ENCODE data around the gene PTBP1. TPM values are rescaled to one million over a fixed set of nuclear protein-coding genes. Genes with fewer than 3 reads are reported as not detected.

PTBP1 gene
- total RNA-seq, result 76.9 TPM
- long read RNA-seq, transcript PTBP1-203 (15 exons, 3,598 nt), result major isoform, 10 of 67 reads
- long read RNA-seq, partial matches to known transcripts, result 29 of 67 reads
- long read RNA-seq, other reads (novel, unspliced or antisense), result 22 of 67 reads

GRCh38 chr19:796692-797527 lies at the start of gene PTBP1:
Gene PTBP1, plus strand, starts transcription at chr19:797452. Its CDS starts 46 bp downstream, at chr19:797498.
- intact Hi-C loops (cut with DNase I), result loop anchor here (2.0 kb wide), 1 partner anchor 290 kb away; the partner anchor contains the start of gene TPGS1
- DNase-seq (ENCODE audit: low spot score), result peak; percentile 100

GRCh38 chr19:748274-748598 lies 49.0 kb upstream of the PTBP1 start:
- intact Hi-C loops (cut with DNase I), result no loop called here

GRCh38 chr19:749811-750210 lies 47.4 kb upstream of the PTBP1 start:
- DNase-seq (ENCODE audit: low spot score), result no peak
- intact Hi-C loops (cut with DNase I), result no loop called here

More at GRCh38 chr19:748274-748598, 49.0 kb upstream of the PTBP1 start:
- DNase-seq (ENCODE audit: low spot score), result no peak

GRCh38 chr19:750640-751423 lies 46.4 kb upstream of the PTBP1 start, which contains the start of gene MISP:
Gene MISP, plus strand, starts transcription at chr19:751112. Its CDS starts 5,835 bp downstream, at chr19:756947.
- DNase-seq (ENCODE audit: low spot score), result no peak
- intact Hi-C loops (cut with DNase I), result no loop called here

GRCh38 chr19:751501-752341 lies 45.5 kb upstream of the PTBP1 start:
- DNase-seq (ENCODE audit: low spot score), result no peak

GRCh38 chr19:752652-753517 lies 44.4 kb upstream of the PTBP1 start:
- DNase-seq (ENCODE audit: low spot score), result no peak
- intact Hi-C loops (cut with DNase I), result no loop called here

More at GRCh38 chr19:751501-752341, 45.5 kb upstream of the PTBP1 start:
- intact Hi-C loops (cut with DNase I), result no loop called here

- intact Hi-C loops (cut with DNase I), result no loop called here
- no peak for DNase-seq (ENCODE audit: low spot score)
Measured at GRCh38 chr19:754530-754929, 42.7 kb upstream of the PTBP1 start.

GRCh38 chr19:755063-755462 lies 42.2 kb upstream of the PTBP1 start:
- intact Hi-C loops (cut with DNase I), result no loop called here

GRCh38 chr19:756236-756635 lies 41.0 kb upstream of the PTBP1 start:
- DNase-seq (ENCODE audit: low spot score), result no peak
- intact Hi-C loops (cut with DNase I), result no loop called here

More at GRCh38 chr19:755063-755462, 42.2 kb upstream of the PTBP1 start:
- DNase-seq (ENCODE audit: low spot score), result no peak

- no peak for DNase-seq (ENCODE audit: low spot score)
- intact Hi-C loops (cut with DNase I), result no loop called here
Measured at GRCh38 chr19:756821-757688, 40.2 kb upstream of the PTBP1 start.

- intact Hi-C loops (cut with DNase I), result no loop called here
- no peak for DNase-seq (ENCODE audit: low spot score)
Measured at GRCh38 chr19:757811-758668, 39.2 kb upstream of the PTBP1 start.

- DNase-seq (ENCODE audit: low spot score), result no peak
- intact Hi-C loops (cut with DNase I), result no loop called here
Measured at GRCh38 chr19:763181-763580, 34.1 kb upstream of the PTBP1 start.

- intact Hi-C loops (cut with DNase I), result no loop called here
- DNase-seq (ENCODE audit: low spot score), result no peak
Measured at GRCh38 chr19:763869-764268, 33.4 kb upstream of the PTBP1 start.

GRCh38 chr19:764301-764700 lies 33.0 kb upstream of the PTBP1 start:
- no peak for DNase-seq (ENCODE audit: low spot score)
- intact Hi-C loops (cut with DNase I), result no loop called here

- intact Hi-C loops (cut with DNase I), result no loop called here
- DNase-seq (ENCODE audit: low spot score), result no peak
Measured at GRCh38 chr19:765179-765738, 32.0 kb upstream of the PTBP1 start.

- intact Hi-C loops (cut with DNase I), result no loop called here
- DNase-seq (ENCODE audit: low spot score), result no peak
Measured at GRCh38 chr19:768424-768823, 28.8 kb upstream of the PTBP1 start.

All from cardiac septum (tissue), 1 donor.